Transverse colon (tissue), 4 donors: ENCODE measurements around the gene PHF20. TPM values are rescaled to one million over a fixed set of nuclear protein-coding genes. Genes with fewer than 3 reads are reported as not detected.

ENCODE experiments used
- DNase-seq: peaks from one replicate; pipeline ENCODE4 v3.0.0-alpha.2; 2019
- H3K27ac ChIP-seq, 4 donors: fragments of 200-600 bp; sonication (generic); 2 replicates each; pipeline ENCODE4 v1.5.1; 2016 to 2018; ENCODE audit warnings: inconsistent platforms in 4 of 4
- H3K27me3 ChIP-seq: fragments of 200-600 bp; sonication (generic); 2 replicates; pipeline ENCODE4 v1.5.1; 2017; ENCODE audit warnings: inconsistent platforms
- H3K36me3 ChIP-seq, 4 donors: fragments of 200-600 bp; sonication (generic); 2 replicates each; pipeline ENCODE4 v1.5.1; 2017 to 2019; ENCODE audit warnings: inconsistent platforms in 4 of 4
- H3K4me1 ChIP-seq, 4 donors: fragments of 200-600 bp; sonication (generic); 2 replicates each; pipeline ENCODE4 v1.5.1; 2017 to 2020; ENCODE audit warnings: inconsistent platforms in 4 of 4
- H3K4me3 ChIP-seq, 4 donors: fragments of 200-600 bp; sonication (generic); 1 replicate in 1 of 4; 2 replicates in 3 of 4; pipeline versions ENCODE4 v1.5.1 to v1.6.1; 2017 to 2019; ENCODE audit warnings: inconsistent platforms in 4 of 4
- H3K9me3 ChIP-seq, 2 donors: fragments of 200-600 bp; sonication (generic); 2 replicates each; pipeline ENCODE4 v1.5.1; 2017 to 2019; ENCODE audit warnings: inconsistent platforms in 2 of 2
- CTCF ChIP-seq, 5 experiments: fragments of 200-600 bp in 3 of 5; fragments of 450-650 bp in 2 of 5; sonication (generic) in 3 of 5; IDR thresholded peaks; 1 replicate in 2 of 5; 2 replicates in 3 of 5; pipeline ENCODE4 v1.5.1; 2016 to 2017; ENCODE audit warnings: antibody characterized with exemption in 5 of 5, inconsistent platforms in 3 of 5, mild to moderate bottlenecking in 2 of 5, moderate library complexity in 1 of 5
- EP300 ChIP-seq: sonication (generic); formaldehyde crosslinking; IDR thresholded peaks from one replicate; pipeline ENCODE4 v1.6.1; 2017; ENCODE audit warnings: antibody characterized with exemption, low read depth
- POLR2A ChIP-seq: fragments of 450-650 bp; IDR thresholded peaks from one replicate; pipeline ENCODE4 v1.6.1; 2016; ENCODE audit warnings: antibody characterized with exemption, mild to moderate bottlenecking, moderate library complexity
- POLR2AphosphoS5 ChIP-seq, 3 donors: sonication (generic); formaldehyde crosslinking; IDR thresholded peaks; one replicate each; pipeline ENCODE4 v1.6.1; 2016; ENCODE audit warnings: antibody characterized with exemption in 3 of 3
- WGBS, 2 donors: methylation state at CpG; one replicate each; pipeline ENCODE4 v1.1.5; 2018; ENCODE audit warnings: low coverage in 1 of 2; 5-methylcytosine and 5-hydroxymethylcytosine counted together
- in situ Hi-C, 4 donors: fragments of 200-750 bp; cut with MboI; loops; one replicate each; pipeline versions ENCODE4 v1.15.0 to v1.15.1; 2017; ENCODE audit warnings: low sequenced_read_pairs in 3 of 4, low pct_ligation_motif_present in 1 of 4, low pct_unique_long_range_greater_than_20kb in 1 of 4
- intact Hi-C: fragments of 100-400 bp; cut with DNase I; formaldehyde crosslinking; loops from one replicate; pipeline ENCODE4 v1.15.1; 2023; ENCODE audit warnings: low total_unique reads
- total RNA-seq, 4 donors: library from RNA; depleted of rRNA; stranded (reverse); fragments of >200 nt; gene quantifications; one replicate each; pipeline ENCODE4 v1.1.0, GENCODE V29; 2016

The PHF20 gene
- total RNA-seq, 4 donors from 2014 or later: 20.6 to 88.6 (median 43.1) TPM

- no peaks in the 10 kb centered on the region for H3K4me1 ChIP-seq
- no peak for DNase-seq
- no peaks in the 10 kb centered on the region for H3K27me3 ChIP-seq
- intact Hi-C loops: no loop called here
- WGBS, 2 donors: 93 to 94% methylated on average over 2 to 3 of the region's 3 CpGs
- no peaks in the 10 kb centered on the region for H3K9me3 ChIP-seq
- peaks cover 0 to 20% (median 2%) of the 10 kb centered on the region in 4 donors for H3K36me3 ChIP-seq
- H3K4me3 ChIP-seq: no peak overlapping the region
- H3K27ac ChIP-seq: no peak overlapping the region
- in situ Hi-C loops: no loop called here
- TF ChIP-seq POLR2A: no peak
- no peak for TF ChIP-seq CTCF (IDR thresholded peaks at IDR 0.05)
- TF ChIP-seq EP300: no peak
- no peak for TF ChIP-seq POLR2AphosphoS5 (IDR thresholded peaks at IDR 0.05)
Observed at GRCh38 chr20:35910254-35910653, 138.4 kb downstream of the PHF20 start.

GRCh38 chr20:35912881-35913280 lies 141.1 kb downstream of the PHF20 start:
- WGBS, 2 donors: 94% methylated on average over 4 of the region's 4 CpGs; no CpG with 5 or more reads in 1 of the 2 donors
- in situ Hi-C loops (no loop called here), intact Hi-C loops (no loop called here)
- H3K27ac ChIP-seq: no peak overlapping the region
- no peak for DNase-seq
- H3K4me1 ChIP-seq: no peaks in the 10 kb centered on the region
- H3K9me3 ChIP-seq: no peaks in the 10 kb centered on the region
- H3K27me3 ChIP-seq: no peaks in the 10 kb centered on the region
- H3K4me3 ChIP-seq: no peak overlapping the region
- TF ChIP-seq POLR2AphosphoS5 (IDR thresholded peaks at IDR 0.05): no peak
- TF ChIP-seq CTCF (IDR thresholded peaks at IDR 0.05): no peak
- no peak for TF ChIP-seq POLR2A
- no peak for TF ChIP-seq EP300
- peaks cover 0 to 38% (median 5%) of the 10 kb centered on the region in 4 donors for H3K36me3 ChIP-seq

GRCh38 chr20:35917077-35917476 lies 145.3 kb downstream of the PHF20 start:
- no peak for DNase-seq
- in situ Hi-C loops: no loop called here
- 57% methylated on average over 3 of the region's 3 CpGs; no CpG with 5 or more reads in 1 of the 2 donors for WGBS, 2 donors
- Histone ChIP-seq H3K27me3 (no peaks in the 10 kb centered on the region), H3K4me1 (no peaks in the 10 kb centered on the region), H3K36me3 (peaks cover 0 to 59% (median 8%) of the 10 kb centered on the region in 4 donors), H3K27ac (no peak overlapping the region), H3K9me3 (no peaks in the 10 kb centered on the region), H3K4me3 (no peak overlapping the region)
- TF ChIP-seq EP300: no peak
- TF ChIP-seq POLR2AphosphoS5 (IDR thresholded peaks at IDR 0.05): no peak
- TF ChIP-seq POLR2A: no peak
- TF ChIP-seq CTCF (IDR thresholded peaks at IDR 0.05): no peak
- intact Hi-C loops: no loop called here

GRCh38 chr20:35918021-35918420 lies 146.2 kb downstream of the PHF20 start:
- no peak for DNase-seq

More at GRCh38 chr20:35918021-35918420, 146.2 kb downstream of the PHF20 start:
- H3K27me3 ChIP-seq: no peaks in the 10 kb centered on the region
- no peak overlapping the region for H3K4me3 ChIP-seq
- intact Hi-C loops (no loop called here), in situ Hi-C loops (no loop called here)
- 100% methylated on average over 1 of the region's 1 CpG for WGBS, 2 donors
- no peaks in the 10 kb centered on the region for H3K4me1 ChIP-seq
- no peak overlapping the region for H3K27ac ChIP-seq
- no peaks in the 10 kb centered on the region for H3K9me3 ChIP-seq
- peaks cover 0 to 59% (median 8%) of the 10 kb centered on the region in 4 donors for H3K36me3 ChIP-seq
- TF ChIP-seq CTCF (IDR thresholded peaks at IDR 0.05): no peak
